Caco-2 (cell line): Measurements from ENCODE around the gene RNF14. TPM values are rescaled to one million over a fixed set of nuclear protein-coding genes. Genes with fewer than 3 reads are reported as not detected.

Experiments
- BruUV-seq: library from RNA; stranded (reverse); fragments of 400-500 nt; replicated peaks from 2 replicates; lab custom pipeline; 2021; lab: Mats Ljungman, UMichigan
- CTCF ChIA-PET: fragments of 300-600 bp; sonication (Branson Sonifier 250); formaldehyde crosslinking; loops from one replicate; lab custom pipeline; 2022; ENCODE audit warnings: antibody characterized with exemption; lab: Charles Lee
- POLR2A ChIA-PET: fragments of 300-600 bp; sonication (Branson Sonifier 250); formaldehyde crosslinking; loops from one replicate; lab custom pipeline; 2022; ENCODE audit warnings: antibody characterized with exemption; lab: Charles Lee
- DNase-seq, 2 experiments: peaks; one replicate each; pipeline versions ENCODE4 v3.0.0 to v3.0.0-alpha.2; 2020 to 2022
- H3K27me3 ChIP-seq: replicated peaks from 2 replicates; pipeline ENCODE4 v1.6.0; 2011; ENCODE audit warnings: low read length; ENCODE audit not compliant: control insufficient read depth, insufficient read depth
- H3K36me3 ChIP-seq: 2 replicates; pipeline ENCODE4 v1.5.1; 2011; ENCODE audit warnings: low read length; ENCODE audit not compliant: control insufficient read depth, insufficient read depth
- H3K4me1 ChIP-seq: fragments of 250-450 bp; sonication (Bioruptor Pico); 2 replicates; pipeline ENCODE4 v1.5.1; 2020; ENCODE audit warnings: mild to moderate bottlenecking
- H3K4me3 ChIP-seq: 2 replicates; pipeline ENCODE4 v1.5.1; 2011; ENCODE audit warnings: low read depth, mild to moderate bottlenecking, control low read depth, low read length
- H3K9me3 ChIP-seq: fragments of 250-450 bp; sonication (Bioruptor Pico); 2 replicates; pipeline ENCODE4 v1.5.1; 2020; ENCODE audit warnings: mild to moderate bottlenecking, moderate library complexity
- H3K27ac Mint-ChIP-seq: one replicate; pipeline ENCODE4 v1.8.0; 2022; ENCODE audit warnings: mixed read lengths; ENCODE audit not compliant: unreplicated experiment
- H3K27me3 Mint-ChIP-seq: one replicate; pipeline ENCODE4 v1.8.0; 2022; ENCODE audit warnings: mixed read lengths; ENCODE audit not compliant: insufficient read depth, unreplicated experiment
- H3K36me3 Mint-ChIP-seq: one replicate; pipeline ENCODE4 v1.8.0; 2022; ENCODE audit warnings: mild to moderate bottlenecking, mixed read lengths; ENCODE audit not compliant: insufficient read depth, unreplicated experiment
- H3K4me1 Mint-ChIP-seq: one replicate; pipeline ENCODE4 v1.8.0; 2022; ENCODE audit warnings: low read depth, mixed read lengths; ENCODE audit not compliant: unreplicated experiment
- H3K4me3 Mint-ChIP-seq: one replicate; pipeline ENCODE4 v1.8.0; 2022; ENCODE audit warnings: mild to moderate bottlenecking, moderate library complexity, mixed read lengths; ENCODE audit not compliant: unreplicated experiment
- H3K9me3 Mint-ChIP-seq: one replicate; pipeline ENCODE4 v1.8.0; 2022; ENCODE audit warnings: mixed read lengths; ENCODE audit not compliant: unreplicated experiment
- intact Hi-C: fragments of 100-400 bp; cut with micrococcal nuclease; formaldehyde crosslinking; loops from one replicate; pipeline ENCODE4 v1.10.0; 2022; ENCODE audit not compliant: unreplicated experiment
- total RNA-seq: library from RNA; stranded (reverse); gene quantifications from 2 replicates; pipeline ENCODE4 v1.2.3, GENCODE V29; 2022
- TF ChIP-seq, protein P1 (sequence below), 2 experiments: fragments of 200-600 bp in 1 of 2; IDR thresholded peaks; 1 replicate in 1 of 2; 2 replicates in 1 of 2; pipeline versions ENCODE4 v1.5.1 to v1.8.0; 2011 to 2022; ENCODE audit warnings: antibody characterized with exemption in 1 of 2, control low read depth in 1 of 2, inconsistent platforms in 1 of 2, low read depth in 1 of 2, low read length in 1 of 2, mild to moderate bottlenecking in 1 of 2, moderate library complexity in 1 of 2; ENCODE audit not compliant: insufficient read depth in 1 of 2, severe bottlenecking in 1 of 2, unreplicated experiment in 1 of 2

Gene RNF14
- total RNA-seq, 1 experiment from 2014 or later = 38.7 TPM

DNA sequence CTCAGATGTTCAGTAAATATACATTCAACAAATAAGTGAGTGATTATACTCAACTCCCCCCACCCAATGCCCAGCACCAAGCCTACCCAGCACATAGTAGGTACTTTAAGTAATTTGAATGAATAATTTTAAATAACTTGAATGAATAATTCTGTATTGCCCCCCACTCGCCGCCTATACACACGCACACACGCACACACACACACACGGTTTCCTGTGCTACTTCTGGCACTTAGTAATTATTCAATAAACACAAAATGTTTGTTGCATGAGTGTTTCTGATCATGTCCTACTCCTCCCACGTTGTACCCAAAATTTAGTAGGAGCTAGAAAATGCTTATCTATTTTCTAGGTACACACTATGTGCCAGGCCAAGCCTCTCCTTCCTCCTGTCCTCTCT is 27.1 kb upstream of the RNF14 start:
- Mint-ChIP-seq H3K27me3 (no peaks in the 10 kb centered on the region), H3K9me3 (no peaks in the 10 kb centered on the region), H3K27ac (no peak overlapping the region), H3K4me1 (no peaks in the 10 kb centered on the region), H3K4me3 (no peak overlapping the region), H3K36me3 (peaks cover 17% of the 10 kb centered on the region)
- TF ChIP-seq, protein P1, sequence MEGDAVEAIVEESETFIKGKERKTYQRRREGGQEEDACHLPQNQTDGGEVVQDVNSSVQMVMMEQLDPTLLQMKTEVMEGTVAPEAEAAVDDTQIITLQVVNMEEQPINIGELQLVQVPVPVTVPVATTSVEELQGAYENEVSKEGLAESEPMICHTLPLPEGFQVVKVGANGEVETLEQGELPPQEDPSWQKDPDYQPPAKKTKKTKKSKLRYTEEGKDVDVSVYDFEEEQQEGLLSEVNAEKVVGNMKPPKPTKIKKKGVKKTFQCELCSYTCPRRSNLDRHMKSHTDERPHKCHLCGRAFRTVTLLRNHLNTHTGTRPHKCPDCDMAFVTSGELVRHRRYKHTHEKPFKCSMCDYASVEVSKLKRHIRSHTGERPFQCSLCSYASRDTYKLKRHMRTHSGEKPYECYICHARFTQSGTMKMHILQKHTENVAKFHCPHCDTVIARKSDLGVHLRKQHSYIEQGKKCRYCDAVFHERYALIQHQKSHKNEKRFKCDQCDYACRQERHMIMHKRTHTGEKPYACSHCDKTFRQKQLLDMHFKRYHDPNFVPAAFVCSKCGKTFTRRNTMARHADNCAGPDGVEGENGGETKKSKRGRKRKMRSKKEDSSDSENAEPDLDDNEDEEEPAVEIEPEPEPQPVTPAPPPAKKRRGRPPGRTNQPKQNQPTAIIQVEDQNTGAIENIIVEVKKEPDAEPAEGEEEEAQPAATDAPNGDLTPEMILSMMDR (IDR thresholded peaks at IDR 0.05; ENCODE audit: insufficient read depth in 1 of 2, low read depth in 1 of 2, low read length in 1 of 2, severe bottlenecking in 1 of 2, unreplicated experiment in 1 of 2) = no peak
- H3K9me3 ChIP-seq = no peaks in the 10 kb centered on the region
- no peaks in the 10 kb centered on the region for H3K27me3 ChIP-seq
- H3K4me1 ChIP-seq = no peaks in the 10 kb centered on the region
- BruUV-seq = no TSS peak
- ChIA-PET POLR2A (no interaction called here), CTCF (interaction anchor here (1.3 to 2.6 kb wide), 2 partner anchors 19 to 250 kb away, joined by 3 to 7 read pairs; no protein-coding TSS in a partner anchor)
- DNase-seq = no peak
- intact Hi-C loops = no loop called here
- peaks cover under 1% of the 10 kb centered on the region; the same call in 1 of the 2 replicates for H3K36me3 ChIP-seq
- no peak overlapping the region for H3K4me3 ChIP-seq

DNA sequence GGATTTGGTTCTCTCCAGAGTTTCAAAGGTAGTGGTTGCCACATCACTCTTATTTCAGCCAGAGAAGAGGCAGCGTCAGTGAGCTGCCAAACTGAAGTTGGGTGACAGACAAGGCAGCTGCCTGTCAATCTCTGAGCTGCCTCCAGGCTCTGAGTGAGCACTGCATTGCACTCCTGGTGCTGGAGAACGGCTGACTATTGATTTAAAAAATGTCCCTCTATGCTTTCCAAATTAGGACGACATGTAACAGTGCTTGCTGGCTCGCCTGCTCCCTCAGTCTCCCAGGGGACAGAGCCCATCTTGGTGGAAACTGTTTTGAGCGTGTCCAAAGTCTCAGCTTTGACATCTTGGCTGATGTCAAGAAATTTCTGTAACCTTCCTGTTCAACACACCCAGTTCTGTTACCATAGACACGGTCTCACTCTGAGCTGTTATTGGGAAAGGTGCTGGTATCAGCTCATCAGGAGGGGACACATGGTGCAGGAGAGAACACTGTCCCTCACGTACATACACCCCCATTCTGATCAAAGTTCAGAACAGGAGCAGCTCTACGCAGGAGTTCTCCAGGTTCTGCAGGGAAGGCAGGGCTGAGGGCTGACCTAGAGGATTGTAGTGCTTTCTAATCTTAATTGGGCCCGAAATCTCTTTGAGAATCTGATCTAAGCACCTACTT is 26.6 kb upstream of the RNF14 start:
- Mint-ChIP-seq H3K27me3 (no peaks in the 10 kb centered on the region), H3K36me3 (peaks cover 11% of the 10 kb centered on the region), H3K4me1 (no peaks in the 10 kb centered on the region), H3K4me3 (no peak overlapping the region), H3K9me3 (no peaks in the 10 kb centered on the region), H3K27ac (no peak overlapping the region)
- TF ChIP-seq, protein P1 (IDR thresholded peaks at IDR 0.05; ENCODE audit: insufficient read depth in 1 of 2, low read depth in 1 of 2, low read length in 1 of 2, severe bottlenecking in 1 of 2, unreplicated experiment in 1 of 2) = no peak
- intact Hi-C loops = no loop called here
- CTCF ChIA-PET = interaction anchor here (0.7 to 2.6 kb wide), 4 partner anchors 18 to 250 kb away, joined by 3 to 10 read pairs (median 5); no protein-coding TSS in a partner anchor
- Histone ChIP-seq H3K9me3 (no peaks in the 10 kb centered on the region), H3K4me1 (no peaks in the 10 kb centered on the region), H3K36me3 (no peaks in the 10 kb centered on the region; the same call in 1 of the 2 replicates), H3K4me3 (no peak overlapping the region), H3K27me3 (no peaks in the 10 kb centered on the region)
- POLR2A ChIA-PET = no interaction called here
- BruUV-seq = no TSS peak
- DNase-seq = no peak

DNA sequence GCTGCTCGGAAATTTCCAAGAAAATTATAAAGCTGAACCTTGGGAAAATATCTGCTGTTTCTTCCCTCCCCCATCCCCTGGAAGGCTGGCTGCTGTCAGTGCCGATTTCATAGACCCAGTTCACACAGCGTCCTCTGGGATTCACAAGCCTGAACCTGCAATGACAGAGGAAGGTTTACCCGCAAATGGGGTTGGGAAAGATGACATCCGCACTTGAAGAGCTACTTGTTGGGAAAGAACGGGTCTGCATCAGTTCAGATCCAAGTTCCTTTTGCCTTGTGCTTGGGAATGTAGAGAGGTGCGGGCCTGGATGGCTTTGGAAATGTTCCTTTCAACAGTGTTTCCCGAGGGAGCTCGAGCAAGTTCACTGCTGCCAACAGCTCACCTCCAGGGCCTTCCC is 24.8 kb upstream of the RNF14 start:
- no peaks in the 10 kb centered on the region for H3K27me3 Mint-ChIP-seq
- DNase-seq = no peak
- BruUV-seq = no TSS peak
- Histone ChIP-seq H3K9me3 (no peaks in the 10 kb centered on the region), H3K36me3 (no peaks in the 10 kb centered on the region), H3K4me1 (no peaks in the 10 kb centered on the region), H3K27me3 (no peaks in the 10 kb centered on the region), H3K4me3 (no peak overlapping the region)
- POLR2A ChIA-PET = no interaction called here
- H3K4me3 Mint-ChIP-seq = no peak overlapping the region
- H3K27ac Mint-ChIP-seq = no peak overlapping the region
- no peaks in the 10 kb centered on the region for H3K4me1 Mint-ChIP-seq
- CTCF ChIA-PET = interaction anchor here (2.3 kb wide), 1 partner anchor 16 kb away, joined by 10 read pairs; no protein-coding TSS in a partner anchor
- intact Hi-C loops = no loop called here
- H3K36me3 Mint-ChIP-seq = peaks cover 11% of the 10 kb centered on the region
- TF ChIP-seq, protein P1 (IDR thresholded peaks at IDR 0.05; ENCODE audit: insufficient read depth in 1 of 2, low read depth in 1 of 2, low read length in 1 of 2, severe bottlenecking in 1 of 2, unreplicated experiment in 1 of 2) = no peak
- H3K9me3 Mint-ChIP-seq = no peaks in the 10 kb centered on the region
